Panc1 (cell line): ENCODE results near the gene ZFP1. TPM values are rescaled to one million over a fixed set of nuclear protein-coding genes. Genes with fewer than 3 reads are reported as not detected.

Experiments
- ATAC-seq: fragments of 200-7000 bp; cut with Tn5 transposase; 2 replicates; pipeline ENCODE4 v1.9.1; 2020; ENCODE audit warnings: mild to moderate bottlenecking, moderate library complexity
- BruUV-seq: library from RNA; stranded (reverse); fragments of 400-500 nt; replicated peaks from 2 replicates; lab custom pipeline; 2021; lab: Mats Ljungman, UMichigan
- CTCF ChIA-PET: fragments of 300-600 bp; sonication (Branson Sonifier 250); formaldehyde crosslinking; loops from one replicate; lab custom pipeline; 2022; ENCODE audit warnings: antibody characterized with exemption; lab: Charles Lee
- POLR2A ChIA-PET: fragments of 300-600 bp; sonication (Branson Sonifier 250); formaldehyde crosslinking; loops from one replicate; lab custom pipeline; 2022; ENCODE audit warnings: antibody characterized with exemption; lab: Charles Lee
- DNase-seq: peaks from one replicate; pipeline ENCODE4 v3.0.0-alpha.2; 2010; ENCODE audit warnings: low read depth, low spot score
- H3K27ac ChIP-seq: 2 replicates; pipeline ENCODE4 v1.5.1; 2011; ENCODE audit warnings: mild to moderate bottlenecking, low read length, inconsistent platforms
- H3K27me3 ChIP-seq: fragments of 200-500 bp; sonication (Bioruptor generic); 2 replicates; pipeline ENCODE4 v1.6.0; 2014; ENCODE audit warnings: low read length, inconsistent platforms; ENCODE audit not compliant: control insufficient read depth, insufficient read depth
- H3K36me3 ChIP-seq: fragments of 200-500 bp; sonication (Bioruptor generic); 2 replicates; pipeline ENCODE4 v1.5.1; 2014; ENCODE audit warnings: inconsistent platforms, mild to moderate bottlenecking, low read length, moderate library complexity; ENCODE audit not compliant: control insufficient read depth, insufficient read depth
- H3K4me1 ChIP-seq: 2 replicates; pipeline ENCODE4 v1.5.1; 2011; ENCODE audit warnings: inconsistent platforms, mild to moderate bottlenecking, low read length, moderate library complexity; ENCODE audit not compliant: control insufficient read depth, insufficient read depth
- H3K4me3 ChIP-seq, 2 experiments: 2 replicates each; pipeline ENCODE4 v1.5.1; 2011 to 2012; ENCODE audit warnings: low read depth in 2 of 2, low read length in 2 of 2, mild to moderate bottlenecking in 2 of 2, inconsistent platforms in 1 of 2, moderate library complexity in 1 of 2
- H3K9me3 ChIP-seq: fragments of 200-500 bp; sonication (Bioruptor generic); 2 replicates; pipeline ENCODE4 v1.5.1; 2014; ENCODE audit warnings: low read depth, mild to moderate bottlenecking, inconsistent platforms, low read length, moderate library complexity; ENCODE audit not compliant: control insufficient read depth, insufficient read depth
- POLR2AphosphoS5 ChIP-seq: IDR thresholded peaks from 2 replicates; pipeline ENCODE4 v1.6.1; 2012; ENCODE audit warnings: mild to moderate bottlenecking, low read depth, low read length, moderate library complexity
- SIN3A ChIP-seq: IDR thresholded peaks from 2 replicates; pipeline ENCODE4 v1.6.1; 2012; ENCODE audit warnings: low read depth, mild to moderate bottlenecking, low read length, moderate library complexity, borderline replicate concordance; ENCODE audit not compliant: insufficient read depth
- in situ Hi-C: cut with HindIII; loops from 2 replicates; pipeline ENCODE4 v1.10.0; 2016; ENCODE audit warnings: low sequenced_read_pairs, low pct_unique_long_range_greater_than_20kb
- intact Hi-C: fragments of 100-400 bp; cut with micrococcal nuclease; formaldehyde crosslinking; loops from one replicate; pipeline ENCODE4 v1.10.0; 2022; ENCODE audit not compliant: unreplicated experiment
- total RNA-seq: library from RNA; stranded (reverse); gene quantifications from one replicate; pipeline ENCODE4 v1.2.1, GENCODE V29; 2021; ENCODE audit not compliant: unreplicated experiment
- TF ChIP-seq, protein P1 (sequence below), 2 experiments: IDR thresholded peaks; 2 replicates each; pipeline ENCODE4 v1.6.1; 2011 to 2012; ENCODE audit warnings: low read depth in 2 of 2, control low read depth in 1 of 2, low read length in 1 of 2, mild to moderate bottlenecking in 1 of 2, moderate library complexity in 1 of 2; ENCODE audit not compliant: insufficient read depth in 1 of 2
- TF ChIP-seq, protein P2 (sequence below): fragments of 450-650 bp; IDR thresholded peaks from 2 replicates; pipeline ENCODE4 v1.5.1; 2017; ENCODE audit warnings: mild to moderate bottlenecking

The ZFP1 gene
- total RNA-seq, 1 experiment from 2014 or later = 10.0 TPM

DNA sequence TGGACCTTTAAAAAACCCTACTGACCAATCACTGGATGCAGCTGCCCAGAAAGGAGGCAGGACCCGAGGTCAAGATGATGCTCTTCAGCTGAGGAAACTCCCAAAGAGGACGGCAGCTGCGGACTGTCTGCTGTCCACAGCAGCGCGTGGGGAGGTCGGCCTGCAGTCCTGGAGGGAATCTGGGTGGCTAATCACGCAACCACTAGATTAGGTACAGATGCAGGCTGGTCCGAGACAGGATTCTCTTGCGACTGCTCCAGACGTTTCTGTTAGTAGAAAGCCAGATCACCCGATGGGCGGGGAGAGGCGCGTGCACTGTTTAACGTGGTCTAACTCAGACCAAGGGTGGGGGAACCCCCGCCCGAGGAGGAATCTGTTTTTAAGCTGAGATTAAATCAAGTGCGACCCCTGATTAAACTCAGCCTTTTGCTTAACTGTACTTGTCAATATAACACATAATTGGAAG is 49.8 kb downstream of the ZFP1 start:
- CTCF ChIA-PET = no interaction called here
- 0 out of 4 replicates have a peak overlapping the region, but pooled peaks of 1 of the 2 experiments have one; percentile 1 for H3K4me3 ChIP-seq

DNA sequence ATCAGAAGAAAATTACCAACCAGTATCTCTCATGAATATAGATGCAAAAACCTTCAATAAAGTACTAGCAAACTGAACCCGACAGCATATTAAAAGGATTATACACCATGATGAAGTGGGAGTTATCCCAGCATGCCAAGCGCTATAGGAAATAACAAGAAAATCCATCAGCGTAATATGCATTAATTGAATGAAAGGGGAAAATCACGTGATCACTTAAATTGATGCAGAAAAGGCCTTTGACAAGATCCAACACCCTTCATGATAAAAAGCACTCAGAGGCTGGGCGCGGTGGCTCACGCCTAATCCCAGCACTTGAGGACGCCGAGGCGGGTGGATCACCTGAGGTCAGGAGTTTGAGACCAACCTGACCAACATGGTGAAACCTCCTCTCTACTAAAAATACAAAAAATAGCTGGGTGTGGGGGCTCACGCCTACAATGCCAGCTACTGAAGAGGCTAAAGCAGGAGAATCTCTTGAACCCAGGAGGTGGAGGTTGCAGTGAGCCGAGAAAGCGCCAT is 53.8 kb downstream of the ZFP1 start:
- CTCF ChIA-PET = interaction anchor here (0.5 kb wide), 1 partner anchor 16 kb away, joined by 3 read pairs; no protein-coding TSS in a partner anchor

More for the DNA sequence above, 49.8 kb downstream of the ZFP1 start:
- in situ Hi-C loops (no loop called here), intact Hi-C loops (loop anchor here (2.0 kb wide), 1 partner anchor 205 kb away; no protein-coding TSS in a partner anchor)
- H3K36me3 ChIP-seq = no peaks in the 10 kb centered on the region
- H3K4me1 ChIP-seq = no peaks in the 10 kb centered on the region
- H3K27me3 ChIP-seq = no peaks in the 10 kb centered on the region
- ATAC-seq (no peak; the same call in 1 of the 2 replicates), DNase-seq (no peak)
- H3K9me3 ChIP-seq = no peaks in the 10 kb centered on the region
- TF ChIP-seq, protein P1, sequence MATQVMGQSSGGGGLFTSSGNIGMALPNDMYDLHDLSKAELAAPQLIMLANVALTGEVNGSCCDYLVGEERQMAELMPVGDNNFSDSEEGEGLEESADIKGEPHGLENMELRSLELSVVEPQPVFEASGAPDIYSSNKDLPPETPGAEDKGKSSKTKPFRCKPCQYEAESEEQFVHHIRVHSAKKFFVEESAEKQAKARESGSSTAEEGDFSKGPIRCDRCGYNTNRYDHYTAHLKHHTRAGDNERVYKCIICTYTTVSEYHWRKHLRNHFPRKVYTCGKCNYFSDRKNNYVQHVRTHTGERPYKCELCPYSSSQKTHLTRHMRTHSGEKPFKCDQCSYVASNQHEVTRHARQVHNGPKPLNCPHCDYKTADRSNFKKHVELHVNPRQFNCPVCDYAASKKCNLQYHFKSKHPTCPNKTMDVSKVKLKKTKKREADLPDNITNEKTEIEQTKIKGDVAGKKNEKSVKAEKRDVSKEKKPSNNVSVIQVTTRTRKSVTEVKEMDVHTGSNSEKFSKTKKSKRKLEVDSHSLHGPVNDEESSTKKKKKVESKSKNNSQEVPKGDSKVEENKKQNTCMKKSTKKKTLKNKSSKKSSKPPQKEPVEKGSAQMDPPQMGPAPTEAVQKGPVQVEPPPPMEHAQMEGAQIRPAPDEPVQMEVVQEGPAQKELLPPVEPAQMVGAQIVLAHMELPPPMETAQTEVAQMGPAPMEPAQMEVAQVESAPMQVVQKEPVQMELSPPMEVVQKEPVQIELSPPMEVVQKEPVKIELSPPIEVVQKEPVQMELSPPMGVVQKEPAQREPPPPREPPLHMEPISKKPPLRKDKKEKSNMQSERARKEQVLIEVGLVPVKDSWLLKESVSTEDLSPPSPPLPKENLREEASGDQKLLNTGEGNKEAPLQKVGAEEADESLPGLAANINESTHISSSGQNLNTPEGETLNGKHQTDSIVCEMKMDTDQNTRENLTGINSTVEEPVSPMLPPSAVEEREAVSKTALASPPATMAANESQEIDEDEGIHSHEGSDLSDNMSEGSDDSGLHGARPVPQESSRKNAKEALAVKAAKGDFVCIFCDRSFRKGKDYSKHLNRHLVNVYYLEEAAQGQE (IDR thresholded peaks at IDR 0.05; ENCODE audit: insufficient read depth in 1 of 2, low read depth in 2 of 2, low read length in 1 of 2) = no peak
- TF ChIP-seq, protein P2, sequence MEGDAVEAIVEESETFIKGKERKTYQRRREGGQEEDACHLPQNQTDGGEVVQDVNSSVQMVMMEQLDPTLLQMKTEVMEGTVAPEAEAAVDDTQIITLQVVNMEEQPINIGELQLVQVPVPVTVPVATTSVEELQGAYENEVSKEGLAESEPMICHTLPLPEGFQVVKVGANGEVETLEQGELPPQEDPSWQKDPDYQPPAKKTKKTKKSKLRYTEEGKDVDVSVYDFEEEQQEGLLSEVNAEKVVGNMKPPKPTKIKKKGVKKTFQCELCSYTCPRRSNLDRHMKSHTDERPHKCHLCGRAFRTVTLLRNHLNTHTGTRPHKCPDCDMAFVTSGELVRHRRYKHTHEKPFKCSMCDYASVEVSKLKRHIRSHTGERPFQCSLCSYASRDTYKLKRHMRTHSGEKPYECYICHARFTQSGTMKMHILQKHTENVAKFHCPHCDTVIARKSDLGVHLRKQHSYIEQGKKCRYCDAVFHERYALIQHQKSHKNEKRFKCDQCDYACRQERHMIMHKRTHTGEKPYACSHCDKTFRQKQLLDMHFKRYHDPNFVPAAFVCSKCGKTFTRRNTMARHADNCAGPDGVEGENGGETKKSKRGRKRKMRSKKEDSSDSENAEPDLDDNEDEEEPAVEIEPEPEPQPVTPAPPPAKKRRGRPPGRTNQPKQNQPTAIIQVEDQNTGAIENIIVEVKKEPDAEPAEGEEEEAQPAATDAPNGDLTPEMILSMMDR = no peak
- no peak for TF ChIP-seq POLR2AphosphoS5
- no TSS peak for BruUV-seq
- POLR2A ChIA-PET = no interaction called here
- H3K27ac ChIP-seq = no peak overlapping the region

More for the DNA sequence above, 53.8 kb downstream of the ZFP1 start:
- H3K9me3 ChIP-seq = no peaks in the 10 kb centered on the region
- no peak for ATAC-seq
- H3K27me3 ChIP-seq = no peaks in the 10 kb centered on the region
- no peak for DNase-seq
- POLR2A ChIA-PET = no interaction called here
- intact Hi-C loops = no loop called here
- TF ChIP-seq SIN3A (no peak), POLR2AphosphoS5 (no peak)
- TF ChIP-seq, protein P1 (IDR thresholded peaks at IDR 0.05; ENCODE audit: insufficient read depth in 1 of 2, low read depth in 2 of 2, low read length in 1 of 2) = no peak
- TF ChIP-seq, protein P2 = no peak
- in situ Hi-C loops = no loop called here
- no peak overlapping the region for H3K27ac ChIP-seq
- no peaks in the 10 kb centered on the region for H3K36me3 ChIP-seq
- H3K4me3 ChIP-seq = no peak overlapping the region
- no peaks in the 10 kb centered on the region for H3K4me1 ChIP-seq
- no TSS peak for BruUV-seq
